HG03575 (cell line): ENCODE measurements around the gene TRIM29.

ENCODE experiments used
- ATAC-seq: cut with Tn5 transposase; IDR thresholded peaks from one replicate; pipeline ENCODE4 v1.9.1; 2021; ENCODE audit not compliant: unreplicated experiment, insufficient number of reproducible peaks, low FRiP score; ENCODE audit errors: extremely low read depth

The TRIM29 gene

GRCh38 chr11:120078397-120078796, 59.5 kb downstream of the TRIM29 start:
- ATAC-seq, result no peak

- ATAC-seq, result no peak
These were observed 63.8 kb downstream of the TRIM29 start for GRCh38 chr11:120074076-120074475.

- ATAC-seq, result no peak
These were observed 64.7 kb downstream of the TRIM29 start for GRCh38 chr11:120073196-120073595.

DNA sequence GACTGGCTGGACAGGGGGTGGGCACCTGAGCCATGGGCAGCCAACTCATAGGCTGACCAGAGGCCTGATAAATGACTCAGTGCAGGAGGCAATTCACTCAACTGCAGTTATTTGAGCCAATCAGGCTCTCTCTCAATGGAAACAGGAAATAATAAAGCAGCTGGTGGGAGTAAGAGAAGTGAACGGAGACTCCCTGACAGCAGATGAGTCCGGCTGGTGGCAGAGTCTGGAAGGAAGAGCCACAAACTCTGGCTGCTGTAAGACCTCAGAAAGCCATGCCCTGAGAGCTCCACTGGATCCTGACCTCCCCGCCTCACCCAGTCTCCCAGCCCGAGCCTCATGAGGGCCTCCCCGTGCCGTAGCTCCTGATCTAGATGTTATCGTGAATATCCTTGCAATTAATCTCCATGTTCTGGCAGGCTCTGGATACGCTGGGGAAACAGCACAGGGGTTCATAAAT, 69.8 kb downstream of the TRIM29 start:
- ATAC-seq, result no peak

GRCh38 chr11:120067438-120068113, 70.3 kb downstream of the TRIM29 start:
- no peak for ATAC-seq

DNA sequence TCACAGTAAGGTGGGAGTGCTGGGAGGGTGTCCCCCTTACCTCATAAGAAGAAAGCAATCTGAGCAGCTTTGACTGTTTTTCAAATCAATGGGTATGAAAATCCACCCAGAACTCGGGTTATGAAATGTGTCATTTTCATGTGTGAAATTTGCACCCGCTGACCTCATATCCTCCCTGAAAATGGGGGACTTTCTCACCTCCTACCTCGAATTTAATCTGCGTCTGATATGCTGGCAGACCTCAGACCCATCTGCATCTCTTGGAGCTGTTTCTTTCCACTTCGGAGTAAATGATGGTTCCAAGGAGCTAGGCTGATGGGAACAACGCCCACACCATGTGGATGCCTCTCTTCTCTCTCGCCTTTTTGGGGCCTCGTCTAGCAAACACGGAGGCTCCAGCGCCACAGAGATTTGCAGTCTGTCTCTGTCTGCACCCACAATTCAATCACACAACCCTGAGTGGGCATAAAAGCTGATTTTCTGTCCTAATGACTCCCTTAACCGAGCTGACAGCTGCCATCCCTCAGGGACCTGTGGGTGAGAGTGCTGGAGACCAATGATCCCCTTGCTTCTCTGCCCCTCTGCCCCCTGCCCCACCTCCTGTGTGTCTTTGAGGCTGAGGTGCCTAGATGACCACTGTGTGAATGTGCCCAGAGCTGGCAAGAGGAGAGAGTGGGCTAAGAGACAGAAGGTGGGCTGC, 71.0 kb downstream of the TRIM29 start:
- no peak for ATAC-seq

- no peak for ATAC-seq
These were observed 72.0 kb downstream of the TRIM29 start for GRCh38 chr11:120065876-120066275.

GRCh38 chr11:120065176-120065575, 72.7 kb downstream of the TRIM29 start:
- no peak for ATAC-seq

GRCh38 chr11:120064341-120064740, 73.6 kb downstream of the TRIM29 start:
- ATAC-seq, result no peak

DNA sequence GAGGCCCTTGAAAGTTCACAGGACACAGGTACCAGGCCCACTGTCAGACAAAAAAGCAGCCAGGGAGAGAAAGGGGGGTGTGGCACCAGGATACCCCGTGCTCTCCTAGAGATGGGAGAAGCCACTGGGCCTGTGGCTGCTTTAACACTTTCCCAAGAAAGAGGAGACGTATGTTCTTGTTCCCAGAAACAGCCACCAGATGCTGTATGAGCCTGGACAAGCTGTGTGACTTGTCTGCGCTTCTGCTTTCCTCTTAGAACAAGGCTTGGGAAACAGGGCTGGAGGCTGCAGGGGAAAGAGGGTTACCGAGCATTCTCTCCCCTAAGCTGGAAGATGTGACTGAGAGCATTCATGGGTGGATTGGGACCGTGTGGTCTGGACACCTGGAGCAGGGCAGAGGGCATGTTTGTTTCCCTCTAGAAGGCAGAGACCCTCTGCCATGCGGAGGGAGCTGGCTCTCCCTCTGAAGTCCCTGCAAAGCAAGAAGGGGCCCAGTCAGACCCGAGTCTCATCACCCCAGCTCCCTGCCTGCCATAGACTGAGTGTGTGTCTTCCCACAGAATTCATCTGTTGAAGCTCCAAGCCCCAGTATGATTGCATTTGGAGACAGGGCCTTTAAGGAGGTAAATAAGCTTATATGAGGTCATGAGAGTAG, 74.1 kb downstream of the TRIM29 start:
- ATAC-seq, result no peak

- no peak for ATAC-seq
These were observed 75.4 kb downstream of the TRIM29 start for GRCh38 chr11:120062561-120062930.

- ATAC-seq, result no peak
These were observed 76.0 kb downstream of the TRIM29 start for GRCh38 chr11:120061761-120062560.
